ENCODE results near the gene DCX.

DNA sequence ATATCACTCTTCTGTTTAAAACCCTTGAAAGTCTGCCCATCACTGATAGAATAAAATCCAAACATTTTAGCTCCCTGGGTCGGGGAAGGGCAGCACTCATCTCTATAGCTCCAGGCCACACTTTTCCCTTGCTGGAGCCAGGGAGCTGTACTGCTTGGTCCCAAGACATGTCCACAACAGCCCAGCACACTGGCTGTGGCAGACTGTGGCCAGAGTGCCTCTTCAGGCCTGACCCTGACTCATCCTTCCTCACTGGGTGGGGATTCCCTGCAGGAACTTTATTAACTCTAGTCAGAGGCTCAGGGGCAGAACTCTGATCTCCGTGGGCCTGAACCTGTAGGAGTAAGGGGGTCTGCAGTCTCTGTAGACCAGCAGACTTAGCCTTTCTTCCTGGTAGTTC lies 71.9 kb downstream of the DCX start:
- TF ChIP-seq, protein P1, sequence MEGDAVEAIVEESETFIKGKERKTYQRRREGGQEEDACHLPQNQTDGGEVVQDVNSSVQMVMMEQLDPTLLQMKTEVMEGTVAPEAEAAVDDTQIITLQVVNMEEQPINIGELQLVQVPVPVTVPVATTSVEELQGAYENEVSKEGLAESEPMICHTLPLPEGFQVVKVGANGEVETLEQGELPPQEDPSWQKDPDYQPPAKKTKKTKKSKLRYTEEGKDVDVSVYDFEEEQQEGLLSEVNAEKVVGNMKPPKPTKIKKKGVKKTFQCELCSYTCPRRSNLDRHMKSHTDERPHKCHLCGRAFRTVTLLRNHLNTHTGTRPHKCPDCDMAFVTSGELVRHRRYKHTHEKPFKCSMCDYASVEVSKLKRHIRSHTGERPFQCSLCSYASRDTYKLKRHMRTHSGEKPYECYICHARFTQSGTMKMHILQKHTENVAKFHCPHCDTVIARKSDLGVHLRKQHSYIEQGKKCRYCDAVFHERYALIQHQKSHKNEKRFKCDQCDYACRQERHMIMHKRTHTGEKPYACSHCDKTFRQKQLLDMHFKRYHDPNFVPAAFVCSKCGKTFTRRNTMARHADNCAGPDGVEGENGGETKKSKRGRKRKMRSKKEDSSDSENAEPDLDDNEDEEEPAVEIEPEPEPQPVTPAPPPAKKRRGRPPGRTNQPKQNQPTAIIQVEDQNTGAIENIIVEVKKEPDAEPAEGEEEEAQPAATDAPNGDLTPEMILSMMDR (conservative IDR thresholded peaks at IDR 0.05; ENCODE audit: low read depth in 2 of 2): no peak
- TF ChIP-seq EZH2 (IDR thresholded peaks at IDR 0.05; ENCODE audit: low read depth, unreplicated experiment) (no peak), CREB1 (CRISPR knock-in tag; IDR thresholded peaks at IDR 0.05; ENCODE audit: low read depth) (no peak), EZH2phosphoT487 (IDR thresholded peaks at IDR 0.05; ENCODE audit: unreplicated experiment) (no peak), ZNF331 (CRISPR knock-in tag; IDR thresholded peaks at IDR 0.05; ENCODE audit: low read depth) (no peak), JUNB (IDR thresholded peaks at IDR 0.05; ENCODE audit: unreplicated experiment) (no peak), POLR2AphosphoS5 (IDR thresholded peaks at IDR 0.05; ENCODE audit: low read depth) (no peak), NANOG (IDR thresholded peaks at IDR 0.05; ENCODE audit: borderline replicate concordance) (no peak), ZNF114 (CRISPR knock-in tag; IDR thresholded peaks at IDR 0.05) (no peak), STAT1 (IDR thresholded peaks at IDR 0.05; ENCODE audit: unreplicated experiment) (no peak)
- TF ChIP-seq, protein P2, sequence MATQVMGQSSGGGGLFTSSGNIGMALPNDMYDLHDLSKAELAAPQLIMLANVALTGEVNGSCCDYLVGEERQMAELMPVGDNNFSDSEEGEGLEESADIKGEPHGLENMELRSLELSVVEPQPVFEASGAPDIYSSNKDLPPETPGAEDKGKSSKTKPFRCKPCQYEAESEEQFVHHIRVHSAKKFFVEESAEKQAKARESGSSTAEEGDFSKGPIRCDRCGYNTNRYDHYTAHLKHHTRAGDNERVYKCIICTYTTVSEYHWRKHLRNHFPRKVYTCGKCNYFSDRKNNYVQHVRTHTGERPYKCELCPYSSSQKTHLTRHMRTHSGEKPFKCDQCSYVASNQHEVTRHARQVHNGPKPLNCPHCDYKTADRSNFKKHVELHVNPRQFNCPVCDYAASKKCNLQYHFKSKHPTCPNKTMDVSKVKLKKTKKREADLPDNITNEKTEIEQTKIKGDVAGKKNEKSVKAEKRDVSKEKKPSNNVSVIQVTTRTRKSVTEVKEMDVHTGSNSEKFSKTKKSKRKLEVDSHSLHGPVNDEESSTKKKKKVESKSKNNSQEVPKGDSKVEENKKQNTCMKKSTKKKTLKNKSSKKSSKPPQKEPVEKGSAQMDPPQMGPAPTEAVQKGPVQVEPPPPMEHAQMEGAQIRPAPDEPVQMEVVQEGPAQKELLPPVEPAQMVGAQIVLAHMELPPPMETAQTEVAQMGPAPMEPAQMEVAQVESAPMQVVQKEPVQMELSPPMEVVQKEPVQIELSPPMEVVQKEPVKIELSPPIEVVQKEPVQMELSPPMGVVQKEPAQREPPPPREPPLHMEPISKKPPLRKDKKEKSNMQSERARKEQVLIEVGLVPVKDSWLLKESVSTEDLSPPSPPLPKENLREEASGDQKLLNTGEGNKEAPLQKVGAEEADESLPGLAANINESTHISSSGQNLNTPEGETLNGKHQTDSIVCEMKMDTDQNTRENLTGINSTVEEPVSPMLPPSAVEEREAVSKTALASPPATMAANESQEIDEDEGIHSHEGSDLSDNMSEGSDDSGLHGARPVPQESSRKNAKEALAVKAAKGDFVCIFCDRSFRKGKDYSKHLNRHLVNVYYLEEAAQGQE (IDR thresholded peaks at IDR 0.05; ENCODE audit: unreplicated experiment): no peak
- TF ChIP-seq, protein P3, sequence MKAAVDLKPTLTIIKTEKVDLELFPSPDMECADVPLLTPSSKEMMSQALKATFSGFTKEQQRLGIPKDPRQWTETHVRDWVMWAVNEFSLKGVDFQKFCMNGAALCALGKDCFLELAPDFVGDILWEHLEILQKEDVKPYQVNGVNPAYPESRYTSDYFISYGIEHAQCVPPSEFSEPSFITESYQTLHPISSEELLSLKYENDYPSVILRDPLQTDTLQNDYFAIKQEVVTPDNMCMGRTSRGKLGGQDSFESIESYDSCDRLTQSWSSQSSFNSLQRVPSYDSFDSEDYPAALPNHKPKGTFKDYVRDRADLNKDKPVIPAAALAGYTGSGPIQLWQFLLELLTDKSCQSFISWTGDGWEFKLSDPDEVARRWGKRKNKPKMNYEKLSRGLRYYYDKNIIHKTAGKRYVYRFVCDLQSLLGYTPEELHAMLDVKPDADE (IDR thresholded peaks at IDR 0.05): no peak
- TF ChIP-seq, protein P4, sequence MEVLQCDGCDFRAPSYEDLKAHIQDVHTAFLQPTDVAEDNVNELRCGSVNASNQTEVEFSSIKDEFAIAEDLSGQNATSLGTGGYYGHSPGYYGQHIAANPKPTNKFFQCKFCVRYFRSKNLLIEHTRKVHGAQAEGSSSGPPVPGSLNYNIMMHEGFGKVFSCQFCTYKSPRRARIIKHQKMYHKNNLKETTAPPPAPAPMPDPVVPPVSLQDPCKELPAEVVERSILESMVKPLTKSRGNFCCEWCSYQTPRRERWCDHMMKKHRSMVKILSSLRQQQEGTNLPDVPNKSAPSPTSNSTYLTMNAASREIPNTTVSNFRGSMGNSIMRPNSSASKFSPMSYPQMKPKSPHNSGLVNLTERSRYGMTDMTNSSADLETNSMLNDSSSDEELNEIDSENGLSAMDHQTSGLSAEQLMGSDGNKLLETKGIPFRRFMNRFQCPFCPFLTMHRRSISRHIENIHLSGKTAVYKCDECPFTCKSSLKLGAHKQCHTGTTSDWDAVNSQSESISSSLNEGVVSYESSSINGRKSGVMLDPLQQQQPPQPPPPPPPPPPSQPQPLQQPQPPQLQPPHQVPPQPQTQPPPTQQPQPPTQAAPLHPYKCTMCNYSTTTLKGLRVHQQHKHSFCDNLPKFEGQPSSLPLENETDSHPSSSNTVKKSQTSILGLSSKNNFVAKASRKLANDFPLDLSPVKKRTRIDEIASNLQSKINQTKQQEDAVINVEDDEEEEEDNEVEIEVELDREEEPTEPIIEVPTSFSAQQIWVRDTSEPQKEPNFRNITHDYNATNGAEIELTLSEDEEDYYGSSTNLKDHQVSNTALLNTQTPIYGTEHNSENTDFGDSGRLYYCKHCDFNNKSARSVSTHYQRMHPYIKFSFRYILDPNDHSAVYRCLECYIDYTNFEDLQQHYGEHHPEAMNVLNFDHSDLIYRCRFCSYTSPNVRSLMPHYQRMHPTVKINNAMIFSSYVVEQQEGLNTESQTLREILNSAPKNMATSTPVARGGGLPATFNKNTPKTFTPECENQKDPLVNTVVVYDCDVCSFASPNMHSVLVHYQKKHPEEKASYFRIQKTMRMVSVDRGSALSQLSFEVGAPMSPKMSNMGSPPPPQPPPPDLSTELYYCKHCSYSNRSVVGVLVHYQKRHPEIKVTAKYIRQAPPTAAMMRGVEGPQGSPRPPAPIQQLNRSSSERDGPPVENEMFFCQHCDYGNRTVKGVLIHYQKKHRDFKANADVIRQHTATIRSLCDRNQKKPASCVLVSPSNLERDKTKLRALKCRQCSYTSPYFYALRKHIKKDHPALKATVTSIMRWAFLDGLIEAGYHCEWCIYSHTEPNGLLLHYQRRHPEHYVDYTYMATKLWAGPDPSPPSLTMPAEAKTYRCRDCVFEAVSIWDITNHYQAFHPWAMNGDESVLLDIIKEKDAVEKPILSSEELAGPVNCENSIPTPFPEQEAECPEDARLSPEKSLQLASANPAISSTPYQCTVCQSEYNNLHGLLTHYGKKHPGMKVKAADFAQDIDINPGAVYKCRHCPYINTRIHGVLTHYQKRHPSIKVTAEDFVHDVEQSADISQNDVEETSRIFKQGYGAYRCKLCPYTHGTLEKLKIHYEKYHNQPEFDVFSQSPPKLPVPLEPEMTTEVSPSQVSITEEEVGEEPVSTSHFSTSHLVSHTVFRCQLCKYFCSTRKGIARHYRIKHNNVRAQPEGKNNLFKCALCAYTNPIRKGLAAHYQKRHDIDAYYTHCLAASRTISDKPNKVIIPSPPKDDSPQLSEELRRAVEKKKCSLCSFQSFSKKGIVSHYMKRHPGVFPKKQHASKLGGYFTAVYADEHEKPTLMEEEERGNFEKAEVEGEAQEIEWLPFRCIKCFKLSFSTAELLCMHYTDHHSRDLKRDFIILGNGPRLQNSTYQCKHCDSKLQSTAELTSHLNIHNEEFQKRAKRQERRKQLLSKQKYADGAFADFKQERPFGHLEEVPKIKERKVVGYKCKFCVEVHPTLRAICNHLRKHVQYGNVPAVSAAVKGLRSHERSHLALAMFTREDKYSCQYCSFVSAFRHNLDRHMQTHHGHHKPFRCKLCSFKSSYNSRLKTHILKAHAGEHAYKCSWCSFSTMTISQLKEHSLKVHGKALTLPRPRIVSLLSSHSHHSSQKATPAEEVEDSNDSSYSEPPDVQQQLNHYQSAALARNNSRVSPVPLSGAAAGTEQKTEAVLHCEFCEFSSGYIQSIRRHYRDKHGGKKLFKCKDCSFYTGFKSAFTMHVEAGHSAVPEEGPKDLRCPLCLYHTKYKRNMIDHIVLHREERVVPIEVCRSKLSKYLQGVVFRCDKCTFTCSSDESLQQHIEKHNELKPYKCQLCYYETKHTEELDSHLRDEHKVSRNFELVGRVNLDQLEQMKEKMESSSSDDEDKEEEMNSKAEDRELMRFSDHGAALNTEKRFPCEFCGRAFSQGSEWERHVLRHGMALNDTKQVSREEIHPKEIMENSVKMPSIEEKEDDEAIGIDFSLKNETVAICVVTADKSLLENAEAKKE (CRISPR knock-in tag; IDR thresholded peaks at IDR 0.05): no peak

All from GM23338 (cell line).